ENCODE measurements around the gene DDIAS. TPM values are rescaled to one million over a fixed set of nuclear protein-coding genes. Genes with fewer than 3 reads are reported as not detected.

DDIAS gene
- total and polyA plus RNA-seq, 9 of the 15 experiments (the other 6 are each of a cell fraction or from before 2014, with no cell fraction given) = 9.4 to 27.2 (median 23.3) TPM

DNA sequence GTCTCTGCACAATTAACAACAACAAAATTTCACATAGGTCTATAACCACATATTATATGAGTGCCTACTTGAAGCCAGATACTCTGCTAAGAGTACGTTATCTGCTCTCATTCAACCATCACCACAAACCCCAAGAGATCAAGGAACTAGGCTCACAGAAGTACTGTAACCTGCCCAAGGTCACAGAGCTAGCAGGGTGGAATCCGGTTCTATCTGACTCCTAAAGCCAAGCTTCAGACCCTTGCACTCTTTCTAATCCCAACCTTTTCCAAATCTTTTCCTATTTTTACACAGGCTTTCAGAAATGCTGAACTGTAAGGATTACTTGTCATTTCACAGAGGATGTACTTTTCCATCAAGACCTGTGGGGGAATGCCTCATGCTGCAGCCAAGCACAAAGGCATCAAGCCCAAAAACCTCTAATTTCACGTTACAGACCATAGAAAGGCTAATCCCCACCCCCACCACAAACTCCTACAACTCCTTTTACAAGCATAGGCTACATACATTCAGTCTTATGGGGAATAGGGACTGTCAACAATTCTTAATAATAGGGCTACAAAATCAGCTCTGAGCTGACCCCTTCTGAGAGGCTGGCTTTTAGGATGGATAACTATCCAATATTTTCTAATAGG lies 2.2 kb upstream of the DDIAS start (continued):
- TF ChIP-seq THAP12 (CRISPR knock-in tag; IDR thresholded peaks at IDR 0.05) (no peak), JUN (IDR thresholded peaks at IDR 0.05; ENCODE audit: borderline replicate concordance, low read depth, low read length) (no peak), JUN (CRISPR knock-in tag; IDR thresholded peaks at IDR 0.05; ENCODE audit: borderline replicate concordance) (no peak), NFIC (IDR thresholded peaks at IDR 0.05) (no peak), TAF15 (IDR thresholded peaks at IDR 0.05; ENCODE audit: low read depth, low read length) (no peak), ZNF830 (CRISPR knock-in tag; IDR thresholded peaks at IDR 0.05) (no peak), GATA2 (CRISPR knock-in tag; IDR thresholded peaks at IDR 0.05) (no peak), HSF4 (CRISPR knock-in tag; IDR thresholded peaks at IDR 0.05; ENCODE audit: borderline replicate concordance) (no peak), JUND (IDR thresholded peaks at IDR 0.05; ENCODE audit: borderline replicate concordance, low read depth, low read length) (no peak), JUND (tag; IDR thresholded peaks at IDR 0.05; ENCODE audit: borderline replicate concordance, low read depth, low read length) (no peak), ZBTB33 (CRISPR knock-in tag; IDR thresholded peaks at IDR 0.05) (no peak), HNRNPK (IDR thresholded peaks at IDR 0.05; ENCODE audit: low read depth, low read length, poor library complexity, severe bottlenecking) (no peak), SP2 (IDR thresholded peaks at IDR 0.05; ENCODE audit: extremely low read depth, low read depth, low read length, poor library complexity, severe bottlenecking) (no peak), TCF7L2 (IDR thresholded peaks at IDR 0.05; ENCODE audit: low read depth, low read length) (no peak), HMG20B (CRISPR knock-in tag; IDR thresholded peaks at IDR 0.05) (no peak), CHD4 (IDR thresholded peaks at IDR 0.05; ENCODE audit: insufficient read depth, insufficient replicate concordance, low read depth, low read length, poor library complexity, severe bottlenecking) (no peak), DMBX1 (CRISPR knock-in tag; IDR thresholded peaks at IDR 0.05; ENCODE audit: borderline replicate concordance) (no peak), PTTG1 (tag; IDR thresholded peaks at IDR 0.05; ENCODE audit: low read depth) (no peak), CBX2 (IDR thresholded peaks at IDR 0.05; ENCODE audit: insufficient read depth, low read length, poor library complexity, severe bottlenecking) (no peak), CREB1 (IDR thresholded peaks at IDR 0.05) (no peak), CREB1 (CRISPR knock-in tag; IDR thresholded peaks at IDR 0.05) (no peak), KDM1A (IDR thresholded peaks at IDR 0.05) (peak in 1 of 2 experiments; percentile 44; a peak in 1 of 4 replicates), NR0B1 (IDR thresholded peaks at IDR 0.05; ENCODE audit: partially characterized antibody) (no peak), ZNF174 (CRISPR knock-in tag; IDR thresholded peaks at IDR 0.05) (no peak)
